AG09309 (cell line): ENCODE measurements around the gene COL28A1.

Source experiments
- DNase-seq: peaks from one replicate; pipeline ENCODE4 v3.0.0-alpha.2; 2010; ENCODE audit warnings: low read depth
- H3K4me3 ChIP-seq: 2 replicates; pipeline ENCODE4 v1.5.1; 2011; ENCODE audit warnings: mild to moderate bottlenecking, low read depth, low read length, moderate library complexity; ENCODE audit not compliant: control insufficient read depth
- CTCF ChIP-seq: IDR thresholded peaks from 2 replicates; pipeline ENCODE4 v1.5.1; 2011; ENCODE audit warnings: mild to moderate bottlenecking, low read depth, low read length, inconsistent platforms; ENCODE audit not compliant: insufficient read depth, control insufficient read depth; ENCODE audit errors: missing control alignments

Gene COL28A1

GRCh38 chr7:7421826-7422225, 113.8 kb downstream of the COL28A1 start:
- no peak overlapping the region for H3K4me3 ChIP-seq
- DNase-seq, result no peak
- no peak for TF ChIP-seq CTCF

- TF ChIP-seq CTCF, result no peak
- no peak for DNase-seq
Measured at GRCh38 chr7:7418997-7419396, 116.7 kb downstream of the COL28A1 start.

GRCh38 chr7:7417851-7418250, 117.8 kb downstream of the COL28A1 start:
- DNase-seq, result no peak
- H3K4me3 ChIP-seq, result no peak overlapping the region
- TF ChIP-seq CTCF, result no peak

More at GRCh38 chr7:7418997-7419396, 116.7 kb downstream of the COL28A1 start:
- H3K4me3 ChIP-seq, result no peak overlapping the region

- DNase-seq, result no peak
- TF ChIP-seq CTCF, result no peak
Measured at GRCh38 chr7:7417414-7417813, 118.3 kb downstream of the COL28A1 start.

GRCh38 chr7:7416031-7416858, 119.4 kb downstream of the COL28A1 start:
- DNase-seq, result no peak
- no peak for TF ChIP-seq CTCF
- no peak overlapping the region for H3K4me3 ChIP-seq

More at GRCh38 chr7:7417414-7417813, 118.3 kb downstream of the COL28A1 start:
- no peak overlapping the region for H3K4me3 ChIP-seq

- no peak overlapping the region for H3K4me3 ChIP-seq
- DNase-seq, result no peak
- TF ChIP-seq CTCF, result no peak
Measured at GRCh38 chr7:7414791-7415603, 120.7 kb downstream of the COL28A1 start.
